ENCODE data around the gene DDX24.

Gene DDX24

GRCh38 chr14:94046696-94047250 lies 34.2 kb downstream of the DDX24 start:
- H3K4me2 ChIP-seq (ENCODE audit: low read length), result no peak overlapping the region
- H3K4me1 ChIP-seq (ENCODE audit: control insufficient read depth, low read length), result no peaks in the 10 kb centered on the region
- no peaks in the 10 kb centered on the region for H3K9me2 ChIP-seq (replicated peaks; ENCODE audit: control insufficient read depth, low read length)
- H3F3A ChIP-seq (ENCODE audit: control insufficient read depth, insufficient read depth), result no peaks in the 10 kb centered on the region
- H3K27ac ChIP-seq (ENCODE audit: low read depth, low read length), result no peak overlapping the region
- H3K4me3 ChIP-seq (ENCODE audit: low read length), result no peak overlapping the region
- no peak for TF ChIP-seq EZH2phosphoT487 (IDR thresholded peaks at IDR 0.05; ENCODE audit: borderline replicate concordance, low read length)
- TF ChIP-seq, protein P1, sequence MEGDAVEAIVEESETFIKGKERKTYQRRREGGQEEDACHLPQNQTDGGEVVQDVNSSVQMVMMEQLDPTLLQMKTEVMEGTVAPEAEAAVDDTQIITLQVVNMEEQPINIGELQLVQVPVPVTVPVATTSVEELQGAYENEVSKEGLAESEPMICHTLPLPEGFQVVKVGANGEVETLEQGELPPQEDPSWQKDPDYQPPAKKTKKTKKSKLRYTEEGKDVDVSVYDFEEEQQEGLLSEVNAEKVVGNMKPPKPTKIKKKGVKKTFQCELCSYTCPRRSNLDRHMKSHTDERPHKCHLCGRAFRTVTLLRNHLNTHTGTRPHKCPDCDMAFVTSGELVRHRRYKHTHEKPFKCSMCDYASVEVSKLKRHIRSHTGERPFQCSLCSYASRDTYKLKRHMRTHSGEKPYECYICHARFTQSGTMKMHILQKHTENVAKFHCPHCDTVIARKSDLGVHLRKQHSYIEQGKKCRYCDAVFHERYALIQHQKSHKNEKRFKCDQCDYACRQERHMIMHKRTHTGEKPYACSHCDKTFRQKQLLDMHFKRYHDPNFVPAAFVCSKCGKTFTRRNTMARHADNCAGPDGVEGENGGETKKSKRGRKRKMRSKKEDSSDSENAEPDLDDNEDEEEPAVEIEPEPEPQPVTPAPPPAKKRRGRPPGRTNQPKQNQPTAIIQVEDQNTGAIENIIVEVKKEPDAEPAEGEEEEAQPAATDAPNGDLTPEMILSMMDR (IDR thresholded peaks at IDR 0.05; ENCODE audit: low read depth, low read length, poor library complexity, severe bottlenecking), result no peak
- H4K20me1 ChIP-seq (ENCODE audit: control insufficient read depth, insufficient read depth, low read depth, low read length), result no peaks in the 10 kb centered on the region
- no peaks in the 10 kb centered on the region for H3K9me3 ChIP-seq (ENCODE audit: control insufficient read depth, insufficient read depth, low read length)
- H3K27me3 ChIP-seq (ENCODE audit: control insufficient read depth, low read length), result no peaks in the 10 kb centered on the region
- H3K36me3 ChIP-seq (ENCODE audit: control insufficient read depth, low read length), result peaks cover 70% of the 10 kb centered on the region
- H3K79me2 ChIP-seq (ENCODE audit: control insufficient read depth, low read length), result no peaks in the 10 kb centered on the region

GRCh38 chr14:94045563-94046345 lies 35.2 kb downstream of the DDX24 start:
- no peak overlapping the region for H3K4me2 ChIP-seq (ENCODE audit: low read length)
- no peaks in the 10 kb centered on the region for H4K20me1 ChIP-seq (ENCODE audit: control insufficient read depth, insufficient read depth, low read depth, low read length)
- no peak for TF ChIP-seq EZH2phosphoT487 (IDR thresholded peaks at IDR 0.05; ENCODE audit: borderline replicate concordance, low read length)
- TF ChIP-seq, protein P1 (IDR thresholded peaks at IDR 0.05; ENCODE audit: low read depth, low read length, poor library complexity, severe bottlenecking), result no peak
- no peak overlapping the region for H3K27ac ChIP-seq (ENCODE audit: low read depth, low read length)
- no peak overlapping the region for H3K4me3 ChIP-seq (ENCODE audit: low read length)
- H3K9me2 ChIP-seq (replicated peaks; ENCODE audit: control insufficient read depth, low read length), result no peaks in the 10 kb centered on the region
- H3F3A ChIP-seq (ENCODE audit: control insufficient read depth, insufficient read depth), result no peaks in the 10 kb centered on the region
- H3K36me3 ChIP-seq (ENCODE audit: control insufficient read depth, low read length), result peaks cover 60% of the 10 kb centered on the region
- no peaks in the 10 kb centered on the region for H3K4me1 ChIP-seq (ENCODE audit: control insufficient read depth, low read length)
- no peaks in the 10 kb centered on the region for H3K9me3 ChIP-seq (ENCODE audit: control insufficient read depth, insufficient read depth, low read length)
- H3K27me3 ChIP-seq (ENCODE audit: control insufficient read depth, low read length), result no peaks in the 10 kb centered on the region
- H3K79me2 ChIP-seq (ENCODE audit: control insufficient read depth, low read length), result no peaks in the 10 kb centered on the region

- Histone ChIP-seq H3K36me3 (ENCODE audit: control insufficient read depth, low read length) (peaks cover 53% of the 10 kb centered on the region), H3K9me2 (replicated peaks; ENCODE audit: control insufficient read depth, low read length) (no peaks in the 10 kb centered on the region), H3K27me3 (ENCODE audit: control insufficient read depth, low read length) (no peaks in the 10 kb centered on the region), H3K4me3 (ENCODE audit: low read length) (no peak overlapping the region), H3K4me1 (ENCODE audit: control insufficient read depth, low read length) (no peaks in the 10 kb centered on the region), H3F3A (ENCODE audit: control insufficient read depth, insufficient read depth) (no peaks in the 10 kb centered on the region), H3K4me2 (ENCODE audit: low read length) (no peak overlapping the region), H3K79me2 (ENCODE audit: control insufficient read depth, low read length) (no peaks in the 10 kb centered on the region), H4K20me1 (ENCODE audit: control insufficient read depth, insufficient read depth, low read depth, low read length) (no peaks in the 10 kb centered on the region), H3K27ac (ENCODE audit: low read depth, low read length) (no peak overlapping the region), H3K9me3 (ENCODE audit: control insufficient read depth, insufficient read depth, low read length) (no peaks in the 10 kb centered on the region)
- TF ChIP-seq, protein P1 (IDR thresholded peaks at IDR 0.05; ENCODE audit: low read depth, low read length, poor library complexity, severe bottlenecking), result no peak
- TF ChIP-seq EZH2phosphoT487 (IDR thresholded peaks at IDR 0.05; ENCODE audit: borderline replicate concordance, low read length), result no peak
These were observed 35.9 kb downstream of the DDX24 start for GRCh38 chr14:94045101-94045500.

Data from DOHH2 (cell line).